ENCODE results near the gene LEF1.

DNA sequence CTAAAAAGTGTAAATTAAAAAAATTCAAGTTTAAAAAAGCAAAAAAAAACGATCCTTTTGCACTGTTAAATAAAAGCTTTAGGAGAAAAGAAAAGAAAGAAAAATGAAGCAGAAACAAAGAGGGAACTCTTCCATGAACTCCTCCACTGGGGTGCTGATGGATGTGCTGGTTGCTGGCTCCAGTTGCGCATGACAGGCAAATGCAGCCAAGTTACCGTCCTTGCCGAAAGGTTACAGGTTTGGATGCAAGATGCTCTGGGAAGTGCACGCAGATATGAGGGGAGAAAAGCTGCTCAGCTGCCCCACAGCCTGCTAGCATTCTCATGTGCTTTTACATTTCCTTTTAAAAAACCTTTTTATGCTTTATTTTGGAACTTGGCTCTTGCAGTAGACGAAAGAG, 120.6 kb downstream of the LEF1 start:
- TF ChIP-seq CTCF (IDR thresholded peaks at IDR 0.05) (no peak), POLR2AphosphoS5 (IDR thresholded peaks at IDR 0.05; ENCODE audit: insufficient read depth in 1 of 2, low read depth in 1 of 2) (no peak), POLR2A (IDR thresholded peaks at IDR 0.05) (no peak)
